HG03280 (cell line): ENCODE results near the gene GAB4.
"Not testable (repeated sequence)": the region's sequence is repeated elsewhere in the genome, so short reads cannot be mapped to it uniquely, and the experiment has no call there.

Experiments
- ATAC-seq: cut with Tn5 transposase; IDR thresholded peaks from one replicate; pipeline ENCODE4 v1.9.1; 2021; ENCODE audit warnings: mild to moderate bottlenecking, moderate library complexity; ENCODE audit not compliant: unreplicated experiment

The GAB4 gene

GRCh38 chr22:16917144-16918003 is 90.6 kb downstream of the GAB4 start:
- no peak for ATAC-seq

GRCh38 chr22:16915701-16916100 is 92.3 kb downstream of the GAB4 start:
- ATAC-seq = no peak

DNA sequence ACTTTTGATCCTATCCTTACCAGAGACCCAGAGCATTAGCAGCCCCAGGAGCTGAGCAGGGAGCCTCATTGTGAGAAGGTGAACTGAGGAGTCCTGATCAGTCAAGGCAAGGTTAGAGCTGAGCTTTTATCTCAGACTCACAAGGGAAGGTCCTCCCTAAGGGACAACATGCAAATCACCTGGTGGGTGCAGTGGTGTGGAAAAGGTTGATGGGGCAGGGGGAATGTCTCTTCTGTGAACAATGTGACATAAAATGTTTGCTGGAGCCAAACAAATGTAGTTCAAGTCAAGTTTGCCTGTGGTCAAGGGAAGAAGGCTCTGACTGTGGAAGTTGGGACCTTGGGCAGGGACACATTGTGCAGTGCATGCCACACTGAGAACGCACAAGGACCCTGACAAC is 93.1 kb downstream of the GAB4 start:
- not testable (repeated sequence) for ATAC-seq

DNA sequence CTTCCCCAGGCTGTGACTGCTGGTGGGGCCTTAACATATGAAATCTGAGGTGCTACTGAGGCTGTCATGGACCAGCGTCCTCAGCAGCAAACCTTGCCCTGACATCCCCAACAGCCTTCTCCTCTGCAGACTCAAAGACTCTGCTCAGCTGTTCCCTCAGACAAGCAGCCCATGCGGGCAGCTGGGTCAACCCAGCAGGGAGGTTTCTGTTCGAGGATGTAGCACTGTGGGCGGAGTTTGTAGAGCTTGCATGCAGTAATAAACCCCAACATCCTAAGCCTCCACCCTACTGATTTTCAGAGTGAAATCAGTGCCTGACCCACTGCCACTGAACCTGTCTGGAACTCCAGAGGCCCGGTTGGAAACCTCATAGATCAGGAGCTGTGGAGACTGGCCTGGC is 94.0 kb downstream of the GAB4 start:
- no peak for ATAC-seq

GRCh38 chr22:16912281-16912680 is 95.7 kb downstream of the GAB4 start:
- no peak for ATAC-seq
